HG03342 (cell line): ENCODE data around the gene TIAM1.

Experiments used
- ATAC-seq: cut with Tn5 transposase; IDR thresholded peaks from one replicate; pipeline ENCODE4 v1.9.1; 2021; ENCODE audit warnings: mild to moderate bottlenecking, moderate library complexity; ENCODE audit not compliant: unreplicated experiment

TIAM1 gene

GRCh38 chr21:31182231-31183140 lies 161.6 kb downstream of the TIAM1 start:
- no peak for ATAC-seq

- ATAC-seq, result no peak
Measured at GRCh38 chr21:31181082-31181750, 162.8 kb downstream of the TIAM1 start.

GRCh38 chr21:31180256-31181081 lies 163.6 kb downstream of the TIAM1 start:
- ATAC-seq, result no peak

GRCh38 chr21:31176725-31177124 lies 167.3 kb downstream of the TIAM1 start:
- ATAC-seq, result no peak

GRCh38 chr21:31176080-31176551 lies 167.9 kb downstream of the TIAM1 start:
- ATAC-seq, result no peak

- ATAC-seq, result no peak
Measured at GRCh38 chr21:31173881-31174555, 170.0 kb downstream of the TIAM1 start.

GRCh38 chr21:31172328-31172727 lies 171.7 kb downstream of the TIAM1 start:
- no peak for ATAC-seq

- no peak for ATAC-seq
Measured at GRCh38 chr21:31164713-31165694, 179.1 kb downstream of the TIAM1 start.

GRCh38 chr21:31162827-31163226 lies 181.2 kb downstream of the TIAM1 start:
- ATAC-seq, result no peak

GRCh38 chr21:31162079-31162699 lies 181.9 kb downstream of the TIAM1 start:
- no peak for ATAC-seq

- no peak for ATAC-seq
Measured at GRCh38 chr21:31161157-31161556, 182.9 kb downstream of the TIAM1 start.

GRCh38 chr21:31159808-31160207 lies 184.3 kb downstream of the TIAM1 start:
- no peak for ATAC-seq

GRCh38 chr21:31158789-31159581 lies 185.1 kb downstream of the TIAM1 start:
- ATAC-seq, result no peak

- ATAC-seq, result no peak
Measured at GRCh38 chr21:31157756-31158155, 186.3 kb downstream of the TIAM1 start.

- ATAC-seq, result no peak
Measured at GRCh38 chr21:31156662-31157061, 187.4 kb downstream of the TIAM1 start.

GRCh38 chr21:31156169-31156568 lies 187.9 kb downstream of the TIAM1 start:
- ATAC-seq, result no peak

GRCh38 chr21:31151156-31152045 lies 192.7 kb downstream of the TIAM1 start:
- no peak for ATAC-seq
